OCI-LY7 (cell line): ENCODE measurements around the gene INTS11. TPM values are rescaled to one million over a fixed set of nuclear protein-coding genes. Genes with fewer than 3 reads are reported as not detected.

Experiments used
- BruUV-seq: library from RNA; stranded (reverse); fragments of 400-500 nt; replicated peaks from 2 replicates; lab custom pipeline; 2021; lab: Mats Ljungman, UMichigan
- CTCF ChIA-PET: fragments of 300-600 bp; sonication (Branson Sonifier 250); formaldehyde crosslinking; loops from one replicate; lab custom pipeline; 2022; ENCODE audit warnings: antibody characterized with exemption; ENCODE audit not compliant: unreplicated experiment; lab: Charles Lee
- POLR2A ChIA-PET: fragments of 300-600 bp; sonication (Branson Sonifier 250); formaldehyde crosslinking; loops from one replicate; lab custom pipeline; 2022; ENCODE audit warnings: antibody characterized with exemption; lab: Charles Lee
- DNase-seq: peaks from one replicate; pipeline ENCODE4 v3.0.0-alpha.2; 2015; ENCODE audit warnings: low spot score
- H2AFZ ChIP-seq: fragments of 200-600 bp; sonication (generic), shearing (Covaris generic); 2 replicates; pipeline ENCODE4 v1.6.1; 2014; ENCODE audit warnings: mild to moderate bottlenecking, antibody characterized with exemption, low read length, moderate library complexity
- H3K27ac ChIP-seq: fragments of 200-600 bp; sonication (generic); 2 replicates; pipeline ENCODE4 v1.5.1; 2014; ENCODE audit warnings: mixed run types, low read depth, mild to moderate bottlenecking, moderate library complexity, low read length, inconsistent platforms; ENCODE audit not compliant: poor library complexity, severe bottlenecking
- H3K36me3 ChIP-seq: fragments of 200-600 bp; sonication (generic); 2 replicates; pipeline ENCODE4 v1.6.1; 2014; ENCODE audit warnings: mild to moderate bottlenecking, antibody characterized with exemption, low read length, moderate library complexity, mixed read lengths; ENCODE audit not compliant: insufficient read depth
- H3K4me1 ChIP-seq: fragments of 200-600 bp; sonication (generic); 2 replicates; pipeline ENCODE4 v1.5.1; 2014; ENCODE audit warnings: mild to moderate bottlenecking, low read length; ENCODE audit not compliant: insufficient read depth, poor library complexity, severe bottlenecking
- H3K4me2 ChIP-seq: fragments of 200-600 bp; sonication (generic); 2 replicates; pipeline ENCODE4 v1.6.1; 2014; ENCODE audit warnings: mild to moderate bottlenecking, low read length
- H3K4me3 ChIP-seq: fragments of 200-600 bp; sonication (generic); 2 replicates; pipeline ENCODE4 v1.5.1; 2014; ENCODE audit warnings: mild to moderate bottlenecking, low read depth, low read length; ENCODE audit not compliant: poor library complexity, severe bottlenecking
- H3K79me2 ChIP-seq: fragments of 200-600 bp; sonication (generic); 2 replicates; pipeline ENCODE4 v1.6.1; 2016; ENCODE audit warnings: low read depth, mild to moderate bottlenecking, low read length, moderate library complexity, mixed read lengths; ENCODE audit not compliant: insufficient read depth
- H3K9me2 ChIP-seq: fragments of 200-600 bp; sonication (generic); 2 replicates; pipeline ENCODE4 v1.6.1; 2016; ENCODE audit warnings: mild to moderate bottlenecking, low read length, mixed read lengths; ENCODE audit not compliant: insufficient read depth
- H3K9me3 ChIP-seq: fragments of 200-600 bp; sonication (generic); 2 replicates; pipeline ENCODE4 v1.6.1; 2014; ENCODE audit warnings: mild to moderate bottlenecking, mixed run types, low read length, mixed read lengths
- H4K20me1 ChIP-seq: fragments of 200-600 bp; sonication (generic); 2 replicates; pipeline ENCODE4 v1.6.1; 2014; ENCODE audit warnings: mild to moderate bottlenecking, antibody characterized with exemption, low read length, moderate library complexity, mixed read lengths; ENCODE audit not compliant: insufficient read depth
- EZH2phosphoT487 ChIP-seq: fragments of 200-600 bp; sonication (generic); IDR thresholded peaks from 2 replicates; pipeline ENCODE4 v1.6.1; 2018; ENCODE audit warnings: low read depth, borderline replicate concordance, mild to moderate bottlenecking, mixed run types, antibody characterized with exemption, low read length, moderate library complexity, mixed read lengths
- intact Hi-C: fragments of 100-400 bp; cut with micrococcal nuclease; formaldehyde crosslinking; loops from one replicate; pipeline ENCODE4 v1.10.0; 2022; ENCODE audit not compliant: unreplicated experiment
- total RNA-seq, 2 experiments: library from RNA; depleted of rRNA in 1 of 2; stranded (reverse); fragments of >200 nt in 1 of 2; shearing (Covaris generic) in 1 of 2; gene quantifications; 2 replicates each; pipeline ENCODE4 v1.2.3, GENCODE V29; 2014 to 2022
- TF ChIP-seq, protein P1 (sequence below): fragments of 200-600 bp; sonication (generic); conservative IDR thresholded peaks from 2 replicates; pipeline ENCODE4 v1.5.1; 2014; ENCODE audit warnings: mild to moderate bottlenecking, antibody characterized with exemption, low read length, moderate library complexity, mixed read lengths

The INTS11 gene
- total RNA-seq, 2 experiments from 2014 or later: 142 to 146 TPM

DNA sequence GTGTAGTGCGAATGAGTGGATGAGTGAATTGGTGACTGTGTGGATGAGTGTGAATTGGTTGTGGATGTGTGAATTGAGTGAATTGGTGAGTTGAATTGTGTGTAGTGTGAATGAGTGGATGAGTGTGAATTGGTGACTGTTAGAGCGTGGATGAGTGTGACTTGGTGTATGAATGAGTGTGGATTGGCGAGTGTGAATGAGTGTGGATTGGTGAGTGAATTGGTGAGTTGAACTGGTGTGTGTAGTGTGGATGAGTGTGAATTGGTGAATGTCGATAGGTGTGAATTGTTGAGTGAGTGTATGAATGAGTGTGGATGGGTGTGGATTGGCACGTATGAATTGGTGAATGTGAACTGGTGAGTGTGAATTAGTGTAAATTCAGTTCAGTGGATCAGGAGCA is 42.9 kb upstream of the INTS11 start:
- ChIA-PET POLR2A (no interaction called here), CTCF (no interaction called here)
- Histone ChIP-seq H4K20me1 (no peaks in the 10 kb centered on the region), H3K9me2 (no peaks in the 10 kb centered on the region), H3K27ac (no peak overlapping the region), H2AFZ (no peak overlapping the region), H3K36me3 (peaks cover 21% of the 10 kb centered on the region; the same call in 1 of the 2 replicates), H3K9me3 (peaks cover 17% of the 10 kb centered on the region), H3K4me1 (peaks cover 10% of the 10 kb centered on the region), H3K4me2 (no peak overlapping the region), H3K79me2 (no peaks in the 10 kb centered on the region), H3K4me3 (no peak overlapping the region)
- TF ChIP-seq, protein P1, sequence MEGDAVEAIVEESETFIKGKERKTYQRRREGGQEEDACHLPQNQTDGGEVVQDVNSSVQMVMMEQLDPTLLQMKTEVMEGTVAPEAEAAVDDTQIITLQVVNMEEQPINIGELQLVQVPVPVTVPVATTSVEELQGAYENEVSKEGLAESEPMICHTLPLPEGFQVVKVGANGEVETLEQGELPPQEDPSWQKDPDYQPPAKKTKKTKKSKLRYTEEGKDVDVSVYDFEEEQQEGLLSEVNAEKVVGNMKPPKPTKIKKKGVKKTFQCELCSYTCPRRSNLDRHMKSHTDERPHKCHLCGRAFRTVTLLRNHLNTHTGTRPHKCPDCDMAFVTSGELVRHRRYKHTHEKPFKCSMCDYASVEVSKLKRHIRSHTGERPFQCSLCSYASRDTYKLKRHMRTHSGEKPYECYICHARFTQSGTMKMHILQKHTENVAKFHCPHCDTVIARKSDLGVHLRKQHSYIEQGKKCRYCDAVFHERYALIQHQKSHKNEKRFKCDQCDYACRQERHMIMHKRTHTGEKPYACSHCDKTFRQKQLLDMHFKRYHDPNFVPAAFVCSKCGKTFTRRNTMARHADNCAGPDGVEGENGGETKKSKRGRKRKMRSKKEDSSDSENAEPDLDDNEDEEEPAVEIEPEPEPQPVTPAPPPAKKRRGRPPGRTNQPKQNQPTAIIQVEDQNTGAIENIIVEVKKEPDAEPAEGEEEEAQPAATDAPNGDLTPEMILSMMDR: no peak
- TF ChIP-seq EZH2phosphoT487: no peak
- no TSS peak for BruUV-seq
- no peak for DNase-seq
- intact Hi-C loops: no loop called here

- intact Hi-C loops: no loop called here
- TF ChIP-seq EZH2phosphoT487: no peak
- TF ChIP-seq, protein P1: no peak
- Histone ChIP-seq H2AFZ (no peak overlapping the region), H3K9me3 (peaks cover 17% of the 10 kb centered on the region), H3K27ac (no peak overlapping the region), H3K36me3 (peaks cover 16% of the 10 kb centered on the region; the same call in 1 of the 2 replicates), H4K20me1 (no peaks in the 10 kb centered on the region), H3K4me3 (no peak overlapping the region), H3K4me2 (no peak overlapping the region), H3K9me2 (no peaks in the 10 kb centered on the region), H3K79me2 (no peaks in the 10 kb centered on the region), H3K4me1 (peaks cover 4% of the 10 kb centered on the region)
- no TSS peak for BruUV-seq
- no peak for DNase-seq
- ChIA-PET POLR2A (no interaction called here), CTCF (no interaction called here)
Observed at GRCh38 chr1:1366699-1367066, 42.2 kb upstream of the INTS11 start.

GRCh38 chr1:1365875-1366698 is 41.6 kb upstream of the INTS11 start:
- Histone ChIP-seq H3K27ac (no peak overlapping the region), H3K4me3 (no peak overlapping the region), H3K9me2 (no peaks in the 10 kb centered on the region), H3K9me3 (peaks cover 17% of the 10 kb centered on the region), H3K36me3 (peaks cover 10% of the 10 kb centered on the region; the same call in 1 of the 2 replicates), H3K4me1 (no peaks in the 10 kb centered on the region), H3K4me2 (no peak overlapping the region), H2AFZ (no peak overlapping the region), H3K79me2 (no peaks in the 10 kb centered on the region), H4K20me1 (no peaks in the 10 kb centered on the region)
- ChIA-PET POLR2A (no interaction called here), CTCF (no interaction called here)
- TF ChIP-seq, protein P1: no peak
- TF ChIP-seq EZH2phosphoT487: no peak
- no peak for DNase-seq
- TSS peak; percentile 73 for BruUV-seq
- intact Hi-C loops: no loop called here
